Smooth muscle cell (in vitro differentiated cells): ENCODE results near the gene CDA. TPM values are rescaled to one million over a fixed set of nuclear protein-coding genes. Genes with fewer than 3 reads are reported as not detected.

ENCODE experiments used
- DNase-seq: peaks from one replicate; lab custom pipeline; 2025; ENCODE audit not compliant: unreplicated experiment; lab: John Stamatoyannopoulos, UW
- H2AFZ ChIP-seq: fragments of 200-600 bp; sonication (generic); 2 replicates; pipeline ENCODE4 v1.6.0; 2016; ENCODE audit warnings: antibody characterized with exemption, low read depth, mild to moderate bottlenecking
- H3F3A ChIP-seq: fragments of 200-600 bp; sonication (generic); 2 replicates; pipeline ENCODE4 v1.6.0; 2017; ENCODE audit warnings: antibody characterized with exemption, low read depth
- H3K27ac ChIP-seq: fragments of 200-600 bp; sonication (generic); 2 replicates; pipeline ENCODE4 v1.5.1; 2016; ENCODE audit warnings: low read depth, mild to moderate bottlenecking
- H3K27me3 ChIP-seq: fragments of 200-600 bp; sonication (generic); 2 replicates; pipeline ENCODE4 v1.6.1; 2016; ENCODE audit warnings: low read depth, mild to moderate bottlenecking
- H3K36me3 ChIP-seq: fragments of 200-600 bp; sonication (generic); 2 replicates; pipeline ENCODE4 v1.5.1; 2016; ENCODE audit warnings: low read depth
- H3K4me1 ChIP-seq: fragments of 200-600 bp; sonication (generic); 2 replicates; pipeline ENCODE4 v1.5.1; 2016; ENCODE audit warnings: low read depth
- H3K4me2 ChIP-seq: fragments of 200-600 bp; sonication (generic); 2 replicates; pipeline ENCODE4 v1.6.0; 2016; ENCODE audit warnings: mild to moderate bottlenecking
- H3K4me3 ChIP-seq: fragments of 200-600 bp; sonication (generic); 2 replicates; pipeline ENCODE4 v1.5.1; 2016; ENCODE audit warnings: mild to moderate bottlenecking
- H3K79me2 ChIP-seq: fragments of 200-600 bp; sonication (generic); 2 replicates; pipeline ENCODE4 v1.6.0; 2016; ENCODE audit warnings: low read depth, mild to moderate bottlenecking
- H3K9ac ChIP-seq: fragments of 200-600 bp; sonication (generic); 2 replicates; pipeline ENCODE4 v1.6.0; 2016; ENCODE audit warnings: low read depth
- H3K9me3 ChIP-seq: fragments of 200-600 bp; sonication (generic); replicated peaks from 2 replicates; pipeline ENCODE4 v1.5.1; 2016; ENCODE audit warnings: low read depth
- H4K20me1 ChIP-seq: fragments of 200-600 bp; sonication (generic); 2 replicates; pipeline ENCODE4 v1.6.0; 2016; ENCODE audit warnings: low read depth
- CTCF ChIP-seq: fragments of 200-600 bp; sonication (generic); IDR thresholded peaks from 2 replicates; pipeline ENCODE4 v1.5.1; 2017; ENCODE audit warnings: borderline replicate concordance, mild to moderate bottlenecking, antibody characterized with exemption; ENCODE audit not compliant: insufficient read depth, poor library complexity, severe bottlenecking
- WGBS: methylation state at CpG from one replicate; pipeline ENCODE4 v1.1.7; 2016; ENCODE audit warnings: low lambda C conversion rate; 5-methylcytosine and 5-hydroxymethylcytosine counted together
- polyA plus RNA-seq: library from polyadenylated mRNA; unstranded; fragments of >200 nt; fragmentation: Nextera tagmentation; extraction: Ambion mirVana; gene quantifications from 2 replicates; pipeline ENCODE4 v1.2.1, GENCODE V29; 2016
- total RNA-seq: library from RNA; depleted of rRNA; stranded (reverse); fragments of >200 nt; gene quantifications from 2 replicates; pipeline ENCODE4 v1.2.3, GENCODE V29; 2014

Gene CDA
- total and polyA plus RNA-seq, 2 experiments from 2014 or later, result 0.58 to 0.78 TPM

- H4K20me1 ChIP-seq, result no peaks in the 10 kb centered on the region
- no peaks in the 10 kb centered on the region for H3F3A ChIP-seq
- H3K4me2 ChIP-seq, result no peak overlapping the region
- peaks cover 63% of the 10 kb centered on the region for H3K27me3 ChIP-seq
- DNase-seq, result no peak
- no peak overlapping the region for H3K9ac ChIP-seq
- H3K79me2 ChIP-seq, result no peaks in the 10 kb centered on the region
- H3K4me1 ChIP-seq, result peaks cover 15% of the 10 kb centered on the region
- no peak overlapping the region for H2AFZ ChIP-seq
- no peak overlapping the region for H3K4me3 ChIP-seq
- H3K36me3 ChIP-seq, result no peaks in the 10 kb centered on the region
- TF ChIP-seq CTCF, result no peak
- H3K9me3 ChIP-seq, result no peaks in the 10 kb centered on the region
- H3K27ac ChIP-seq, result no peak overlapping the region
- 48% methylated on average over 3 of the region's 3 CpGs for WGBS
These were observed 37.7 kb upstream of the CDA start for GRCh38 chr1:20551161-20551560.

GRCh38 chr1:20551945-20552727 is 36.8 kb upstream of the CDA start, which contains the start of gene FAM43B:
FAM43B (plus strand) TSS chr1:20552573; CDS start chr1:20552974, 401 bp downstream.
- Histone ChIP-seq H3K4me2 (peak within 1 kb of the TSS; percentile 91), H2AFZ (peak within 1 kb of the TSS; percentile 97), H3K27ac (no peak within 1 kb of the TSS), H3K36me3 (no peaks in the 10 kb centered on the region), H4K20me1 (no peaks in the 10 kb centered on the region), H3K4me1 (peaks cover 15% of the 10 kb centered on the region), H3K27me3 (peaks cover 66% of the 10 kb centered on the region), H3K4me3 (peak within 1 kb of the TSS; percentile 55), H3F3A (no peaks in the 10 kb centered on the region), H3K9me3 (no peaks in the 10 kb centered on the region), H3K9ac (no peak within 1 kb of the TSS), H3K79me2 (no peaks in the 10 kb centered on the region)
- TF ChIP-seq CTCF, result no peak
- whole genome bisulfite sequencing, result 5% methylated on average over 40 of the region's 47 CpGs
- peak; percentile 62 for DNase-seq

GRCh38 chr1:20552728-20553445 is 36.0 kb upstream of the CDA start:
- Histone ChIP-seq H3K27ac (no peak overlapping the region), H3K79me2 (no peaks in the 10 kb centered on the region), H3K4me1 (peaks cover 15% of the 10 kb centered on the region), H3K4me2 (peak overlapping the region; percentile 91), H3K4me3 (peak overlapping the region; percentile 55), H3K9ac (no peak overlapping the region), H3K27me3 (peaks cover 69% of the 10 kb centered on the region), H2AFZ (peak overlapping the region; percentile 97), H3K9me3 (no peaks in the 10 kb centered on the region), H3F3A (no peaks in the 10 kb centered on the region), H3K36me3 (no peaks in the 10 kb centered on the region), H4K20me1 (no peaks in the 10 kb centered on the region)
- DNase-seq, result peak; percentile 42
- no peak for TF ChIP-seq CTCF
- 5% methylated on average over 58 of the region's 82 CpGs for WGBS
